Stimulated activated CD4-positive, alpha-beta T cell treated with anti-CD3 and anti-CD28 coated beads, Interleukin-15, amount 100 ng/mL, for 24 hours (primary cell): Measurements from ENCODE around the gene DUSP19.
"Not testable (repeated sequence)": the region's sequence is repeated elsewhere in the genome, so short reads cannot be mapped to it uniquely, and the experiment has no call there.

ENCODE experiments used
- DNase-seq: peaks from one replicate; pipeline ENCODE4 v3.0.0-alpha.2; 2020

The DUSP19 gene, protein sequence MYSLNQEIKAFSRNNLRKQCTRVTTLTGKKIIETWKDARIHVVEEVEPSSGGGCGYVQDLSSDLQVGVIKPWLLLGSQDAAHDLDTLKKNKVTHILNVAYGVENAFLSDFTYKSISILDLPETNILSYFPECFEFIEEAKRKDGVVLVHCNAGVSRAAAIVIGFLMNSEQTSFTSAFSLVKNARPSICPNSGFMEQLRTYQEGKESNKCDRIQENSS

DNA sequence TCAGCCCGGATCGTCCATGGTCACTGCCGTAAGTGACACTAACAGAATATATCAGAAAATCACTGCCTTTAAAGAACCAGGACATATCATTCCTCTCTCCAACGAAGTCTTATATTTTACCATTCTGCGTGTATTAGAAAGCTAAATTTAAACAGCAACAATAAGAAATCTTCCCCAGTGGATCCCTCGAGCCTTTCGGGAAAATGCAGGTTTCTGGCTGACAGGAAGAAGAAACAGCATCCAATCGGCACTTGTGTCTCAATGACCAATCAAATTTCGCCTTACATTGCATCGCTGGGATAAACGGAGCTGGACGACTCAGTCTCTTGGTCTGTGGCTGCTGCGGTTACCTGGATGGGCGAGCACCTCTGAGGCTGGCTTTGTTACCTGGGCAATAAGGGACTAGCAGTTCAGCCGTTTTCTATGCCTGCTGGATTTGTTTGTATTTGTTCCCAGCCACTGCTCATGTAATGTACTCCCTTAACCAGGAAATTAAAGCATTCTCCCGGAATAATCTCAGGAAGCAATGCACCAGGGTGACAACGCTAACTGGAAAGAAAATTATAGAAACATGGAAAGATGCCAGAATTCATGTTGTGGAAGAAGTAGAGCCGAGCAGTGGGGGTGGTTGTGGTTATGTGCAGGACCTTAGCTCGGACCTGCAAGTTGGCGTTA lies at the start of gene DUSP19:
Gene DUSP19 (plus strand): TSS at position 284 of the 675 bp plus-strand sequence. CDS start 187 bp downstream, at position 471.
- peak; percentile 87 for DNase-seq

DNA sequence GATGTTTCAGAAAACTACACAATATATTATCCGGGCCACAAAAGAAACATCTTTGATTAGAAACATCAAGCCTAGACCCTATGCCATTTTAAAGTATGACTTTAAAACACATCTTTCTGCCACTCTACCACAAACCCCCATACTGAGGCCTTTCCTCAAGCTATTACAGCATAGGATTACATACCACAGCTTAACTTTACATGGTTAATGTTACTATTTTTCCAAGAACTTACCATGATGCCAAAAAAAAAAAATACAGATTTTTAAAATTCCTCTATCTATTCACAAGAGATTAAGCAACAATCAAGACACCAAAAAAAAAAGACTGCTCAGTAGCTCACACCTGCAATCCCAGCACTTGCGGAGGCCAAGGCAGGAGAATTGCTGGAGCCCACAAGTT lies 49.3 kb upstream of the DUSP19 start:
- no peak for DNase-seq

DNA sequence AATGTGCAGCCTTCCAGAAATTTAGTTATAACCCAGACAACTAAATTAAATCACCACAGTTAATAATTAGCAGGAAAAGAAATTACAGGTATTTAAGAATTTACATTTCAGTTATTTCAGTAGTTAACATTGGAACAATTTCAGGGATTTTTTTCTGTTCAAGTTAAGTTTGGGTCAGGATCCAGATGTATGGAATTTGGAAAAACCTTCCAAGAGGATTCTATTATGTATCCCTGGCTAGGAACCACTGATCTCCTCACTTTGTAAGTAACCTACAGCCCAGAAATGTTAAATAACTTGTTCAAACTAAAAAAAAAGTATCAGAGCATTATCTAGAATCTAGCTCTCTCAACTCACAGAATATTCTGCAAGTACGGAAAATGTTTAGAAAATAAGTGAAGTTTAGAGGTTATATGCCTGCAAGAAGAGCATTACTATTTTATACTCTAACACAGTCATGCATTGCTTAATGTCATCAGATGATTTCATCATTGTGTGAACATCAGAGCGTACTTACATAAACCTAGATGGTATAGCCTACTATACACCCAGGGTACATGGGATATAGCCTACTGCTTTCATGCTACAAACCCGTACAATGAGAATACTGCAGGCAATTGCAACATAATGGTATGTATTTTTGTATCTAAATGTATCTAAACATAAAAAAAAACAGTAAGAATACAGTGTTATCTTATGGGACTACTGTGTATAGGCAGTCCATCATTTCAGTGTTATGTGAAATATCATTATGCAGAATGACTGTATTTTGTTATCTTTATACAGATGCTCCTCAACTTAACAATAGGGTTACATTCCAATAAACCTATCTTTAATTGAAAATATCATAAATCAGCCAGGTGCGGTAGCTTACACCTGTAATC lies 46.4 kb upstream of the DUSP19 start:
- DNase-seq = no peak

DNA sequence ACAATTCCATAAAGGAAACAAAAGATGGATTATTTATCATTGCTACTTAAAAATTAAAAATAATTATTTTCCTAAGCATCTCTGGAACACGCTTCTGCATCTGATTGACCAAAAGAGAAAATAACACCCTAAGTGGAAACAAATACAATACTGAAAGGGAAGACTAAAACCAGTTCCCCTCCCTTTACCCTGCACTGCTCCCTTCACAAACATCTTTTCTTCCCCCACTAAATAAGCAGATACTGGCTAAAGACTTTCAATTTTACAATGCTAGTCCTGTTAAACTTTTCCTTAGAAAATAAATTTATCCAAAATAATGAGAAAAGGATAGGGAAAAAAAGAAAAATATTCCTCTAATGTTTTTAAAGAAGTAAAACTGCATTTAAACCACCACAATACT lies 44.6 kb upstream of the DUSP19 start:
- no peak for DNase-seq

DNA sequence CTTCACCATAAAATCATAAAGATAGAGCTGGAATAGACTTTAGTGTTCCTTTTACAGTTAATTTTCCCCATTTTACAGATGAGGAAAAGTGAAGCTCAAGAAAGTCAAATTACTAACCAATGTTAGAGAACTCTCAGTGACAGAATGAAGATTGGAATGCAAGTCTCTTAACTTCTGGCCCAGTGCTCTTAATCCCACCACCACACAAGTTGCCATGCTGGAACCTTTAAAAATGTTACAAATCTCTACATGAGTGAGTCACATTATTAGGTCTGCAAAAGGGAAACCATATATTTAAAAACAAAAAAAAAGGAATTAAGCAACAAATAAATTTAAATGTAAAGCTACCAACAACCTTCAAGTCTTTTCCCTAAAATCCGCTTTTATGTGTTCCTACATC lies 43.7 kb upstream of the DUSP19 start:
- DNase-seq = no peak

DNA sequence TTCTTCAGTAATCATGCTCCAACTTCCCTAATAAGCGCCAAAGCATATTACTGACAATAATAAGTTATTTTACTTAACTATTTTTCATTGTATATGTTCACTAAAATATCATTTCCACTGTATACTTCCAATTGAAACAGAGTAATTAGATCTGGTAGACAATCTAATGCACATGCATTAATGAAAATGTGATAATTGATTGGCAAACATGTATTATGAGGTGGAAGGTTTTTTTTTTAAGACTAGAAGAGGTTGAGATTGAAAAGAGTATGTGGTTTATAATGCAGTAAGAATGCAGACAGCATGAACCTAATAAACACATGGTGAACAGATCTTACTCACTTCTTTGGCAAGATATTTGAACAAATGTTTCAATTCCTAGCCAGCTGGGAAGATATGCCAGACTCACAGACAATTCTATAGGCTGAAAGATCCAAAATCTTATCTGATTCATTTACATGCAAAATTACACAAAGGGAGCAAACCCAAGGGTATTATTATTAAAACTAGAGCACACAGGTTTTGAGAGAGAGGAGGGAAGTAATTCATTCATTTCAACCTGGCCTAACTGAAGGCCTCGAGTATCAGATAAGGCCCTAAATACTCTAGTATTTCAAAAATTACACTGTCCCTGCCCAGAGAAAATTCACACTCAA lies 43.1 kb upstream of the DUSP19 start:
- DNase-seq = no peak

DNA sequence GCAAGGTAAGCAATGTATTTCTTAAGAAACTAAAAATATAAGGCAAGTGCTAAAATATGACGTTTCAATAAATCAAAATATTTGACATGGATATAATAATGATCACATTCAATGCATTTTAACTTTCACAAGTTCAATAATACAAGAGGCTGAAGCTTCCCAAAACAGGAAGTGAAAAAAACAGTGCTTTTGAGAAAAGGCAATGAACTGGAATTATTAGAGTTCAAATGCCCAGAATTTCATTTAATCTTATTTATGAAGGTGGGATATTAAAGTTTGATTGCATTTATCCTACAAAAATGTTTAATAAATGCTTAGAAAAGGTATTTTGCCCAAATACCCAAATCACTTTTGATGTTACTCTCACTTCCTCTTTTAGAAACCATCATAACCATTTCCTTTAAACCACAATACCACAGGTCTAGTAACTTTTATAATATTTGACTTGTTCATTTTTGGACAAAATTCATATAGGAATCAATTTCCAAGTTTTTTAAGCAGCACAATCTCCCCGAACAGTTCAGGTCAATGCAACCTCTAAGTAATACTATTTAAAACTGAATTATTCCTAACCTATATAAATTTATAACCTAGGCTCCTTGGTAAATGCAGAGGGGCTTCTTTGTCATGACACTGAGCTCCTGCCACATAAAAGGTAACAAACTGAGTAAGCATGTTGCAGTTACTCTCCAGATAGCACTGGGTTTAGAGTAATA lies 42.4 kb upstream of the DUSP19 start:
- no peak for DNase-seq

DNA sequence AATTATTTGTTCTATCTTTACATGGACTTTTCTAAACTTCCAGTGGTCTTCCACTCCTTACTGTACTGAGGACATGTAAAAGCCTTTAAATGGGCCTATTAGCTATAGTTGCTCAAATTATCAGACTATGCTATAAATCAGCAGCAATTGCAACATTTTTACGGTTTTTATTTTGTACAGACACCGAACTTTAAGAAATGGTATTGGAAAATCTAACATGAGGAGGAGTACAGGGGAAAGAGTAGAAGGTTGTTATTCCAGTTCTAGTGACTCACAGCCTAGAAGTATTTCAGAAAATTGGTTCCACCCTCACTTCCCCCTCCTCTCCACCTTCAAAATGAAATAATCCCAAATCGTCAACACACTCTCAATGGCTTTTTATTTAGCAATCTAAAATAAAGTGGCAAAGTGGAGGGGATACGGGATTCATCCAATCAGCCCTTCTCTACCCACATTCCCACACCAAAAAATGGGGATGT lies 41.4 kb upstream of the DUSP19 start:
- no peak for DNase-seq

DNA sequence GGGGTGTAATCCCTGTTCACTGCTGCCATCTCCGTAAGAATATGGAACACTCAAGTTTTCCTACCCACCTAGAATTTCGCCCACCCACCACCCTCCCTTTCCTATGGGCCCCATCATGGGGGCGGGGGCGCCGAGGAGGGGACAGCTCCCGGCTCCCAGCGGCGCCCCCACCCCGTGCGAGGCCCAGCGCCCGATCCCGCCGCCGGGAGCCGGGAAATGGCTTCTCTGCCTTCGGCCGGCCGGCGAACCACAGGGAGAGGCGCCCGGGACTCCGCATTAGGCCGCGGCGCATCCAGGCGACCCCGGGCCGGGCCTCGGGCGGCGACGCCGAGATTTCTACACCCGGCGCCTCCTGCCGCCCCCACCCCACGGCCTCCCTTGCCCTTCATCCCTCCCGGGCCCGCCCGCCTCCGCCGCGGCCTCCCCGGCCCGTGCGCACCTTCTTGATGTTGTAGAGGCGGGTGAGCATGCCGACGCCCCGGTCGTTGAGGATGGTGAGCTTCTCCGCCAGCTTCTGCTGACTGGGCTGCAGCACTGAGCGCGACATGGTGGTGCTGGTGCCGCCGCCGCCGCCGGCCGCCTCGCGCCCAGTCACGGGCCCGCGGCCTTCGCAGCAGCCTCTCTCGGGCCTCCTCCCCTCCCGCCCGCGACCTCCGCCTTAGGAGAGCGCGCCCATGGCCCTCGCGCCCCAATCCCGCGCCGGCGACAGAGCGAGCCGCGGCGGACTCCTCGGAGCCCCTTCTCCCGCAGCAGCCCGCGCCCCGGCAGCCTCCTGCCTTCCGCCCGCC lies 40.8 kb upstream of the DUSP19 start:
- DNase-seq = peak; percentile 60

DNA sequence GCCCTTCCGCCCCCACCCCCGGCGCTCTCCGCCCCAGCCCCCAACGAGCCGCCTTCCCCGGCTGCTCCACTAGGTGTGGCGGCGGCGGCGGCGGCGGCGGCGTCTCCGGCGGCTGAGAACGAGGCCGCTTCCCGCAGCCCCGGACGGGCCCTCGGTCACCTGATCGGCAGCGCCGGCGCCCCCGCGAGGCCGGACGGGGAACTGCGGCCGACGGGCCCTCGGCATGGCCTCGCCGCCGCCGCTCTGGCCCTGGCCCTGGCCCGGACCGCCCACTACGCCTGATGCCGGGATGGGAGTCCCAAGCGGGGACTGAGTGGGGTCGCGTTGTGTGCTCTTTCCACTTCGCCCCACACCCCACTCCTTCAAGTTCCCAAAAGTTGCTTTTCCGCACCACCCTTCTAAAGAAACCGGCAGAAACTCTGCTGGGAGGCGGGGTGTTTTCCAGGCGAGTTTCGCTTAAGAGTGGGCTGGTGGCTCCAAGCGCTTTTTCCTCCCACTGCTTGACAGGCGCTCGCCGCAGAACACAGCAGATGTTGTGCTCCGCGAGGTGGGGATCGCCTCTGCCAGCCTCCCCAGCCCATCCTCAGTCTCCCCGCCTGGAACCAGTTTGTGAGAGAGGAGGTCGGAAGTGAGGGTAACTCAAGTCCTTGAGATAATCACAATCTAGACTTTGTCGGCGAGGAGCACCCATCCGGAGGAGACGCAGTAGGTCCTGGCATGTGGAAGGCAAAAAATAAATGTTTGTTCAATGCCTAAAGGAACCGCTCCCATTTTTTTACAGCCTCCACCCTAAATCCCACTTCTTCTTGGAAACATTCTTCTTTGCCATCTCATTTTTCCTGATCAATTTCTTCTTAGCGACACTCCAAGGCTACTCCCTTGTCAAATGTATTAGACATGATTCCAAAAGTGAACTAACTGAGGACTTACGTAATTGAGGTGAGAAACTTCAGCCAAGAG lies 39.9 kb upstream of the DUSP19 start, which contains the start of gene NCKAP1:
Gene NCKAP1 (minus strand): TSS at position 117 of the 960 bp plus-strand sequence. CDS start 358 bp downstream, outside the sequence.
- peak; percentile 90 for DNase-seq

DNA sequence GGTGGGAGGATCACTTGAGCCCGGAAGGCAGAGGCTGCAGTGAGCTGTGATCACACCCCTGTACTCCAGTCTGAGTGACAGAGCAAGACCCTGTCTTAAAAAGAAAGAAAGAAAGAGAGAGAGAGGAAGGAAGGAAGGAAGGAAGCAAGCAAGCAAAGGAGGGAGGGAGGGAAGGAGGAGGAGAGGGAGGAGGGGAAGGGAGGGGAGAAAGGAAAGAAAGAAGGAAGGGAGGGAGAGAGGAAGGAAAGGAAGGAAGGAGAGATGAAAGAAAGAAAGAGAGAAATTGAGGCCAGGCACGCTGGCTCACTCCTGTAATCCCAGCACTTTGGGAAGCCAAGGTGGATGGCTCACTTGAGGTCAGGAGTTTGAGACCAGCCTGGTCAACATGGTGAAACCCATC lies 37.9 kb upstream of the DUSP19 start:
- DNase-seq = no peak

DNA sequence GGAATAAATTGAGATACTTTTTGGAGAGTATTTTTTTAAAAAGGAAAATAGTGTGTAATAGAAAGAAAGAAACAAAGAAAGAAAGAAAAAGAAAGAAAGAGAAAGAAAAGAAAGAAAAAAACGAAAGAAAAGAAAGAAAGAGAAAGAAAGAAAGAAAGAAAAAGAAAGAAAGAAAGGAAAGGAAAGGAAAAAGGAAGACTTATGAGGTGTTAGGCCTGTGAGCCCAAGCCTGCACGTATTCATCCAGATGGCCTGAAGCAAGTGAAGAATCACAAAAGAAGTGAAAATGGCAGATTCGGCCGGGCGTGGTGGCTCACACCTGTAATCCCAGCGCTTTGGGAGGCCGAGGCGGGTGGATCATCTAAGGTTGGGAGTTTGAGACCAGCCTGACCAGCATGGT lies 35.0 kb upstream of the DUSP19 start:
- not testable (repeated sequence) for DNase-seq

DNA sequence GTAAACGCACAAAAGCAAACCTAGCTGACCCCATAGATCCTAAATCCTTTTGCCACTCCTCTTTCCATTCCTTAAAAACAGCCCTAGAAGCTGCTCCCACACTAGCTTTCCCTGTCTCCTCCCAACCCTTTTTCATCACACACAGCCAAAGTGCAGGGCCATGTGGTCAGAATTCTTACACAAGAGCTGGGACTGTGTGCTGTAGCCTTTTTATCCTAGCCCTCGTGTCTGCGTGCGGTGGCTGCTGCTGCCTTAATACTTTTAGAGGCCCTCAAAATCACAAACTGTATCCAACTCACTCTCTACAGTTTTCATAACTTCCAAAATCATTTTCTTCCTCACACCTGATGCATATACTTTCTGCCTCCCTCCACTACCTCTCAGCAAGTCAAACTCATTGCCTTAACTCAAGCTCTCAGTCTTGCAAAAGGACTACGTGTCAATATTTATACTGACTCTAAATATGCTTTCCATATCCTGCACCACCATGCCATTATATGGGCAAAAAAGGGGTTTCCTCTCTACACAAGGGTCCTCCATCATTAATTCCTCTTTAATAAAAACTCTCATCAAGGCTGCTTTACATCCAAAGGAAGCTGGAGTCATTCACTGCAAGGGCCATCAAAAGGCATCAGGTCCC lies 30.9 kb upstream of the DUSP19 start:
- not testable (repeated sequence) for DNase-seq

DNA sequence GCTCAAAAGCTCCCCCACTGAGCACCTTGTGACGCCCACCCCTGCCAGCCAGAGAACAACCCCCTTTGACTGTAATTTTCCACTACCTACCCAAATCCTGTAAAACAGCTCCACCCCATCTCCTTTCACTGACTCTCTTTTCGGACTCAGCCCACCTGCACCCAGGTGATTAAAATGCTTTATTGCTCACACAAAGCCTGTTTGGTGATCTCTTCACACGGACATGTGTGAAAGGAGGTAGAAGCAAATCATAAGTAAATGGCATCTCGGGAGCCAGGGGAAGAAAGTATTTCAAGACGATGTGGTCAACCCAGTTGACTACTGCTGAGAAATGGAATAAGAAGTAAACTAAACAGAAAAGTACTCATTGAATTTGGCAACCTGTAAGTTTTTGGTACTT lies 29.1 kb upstream of the DUSP19 start:
- DNase-seq = no peak

DNA sequence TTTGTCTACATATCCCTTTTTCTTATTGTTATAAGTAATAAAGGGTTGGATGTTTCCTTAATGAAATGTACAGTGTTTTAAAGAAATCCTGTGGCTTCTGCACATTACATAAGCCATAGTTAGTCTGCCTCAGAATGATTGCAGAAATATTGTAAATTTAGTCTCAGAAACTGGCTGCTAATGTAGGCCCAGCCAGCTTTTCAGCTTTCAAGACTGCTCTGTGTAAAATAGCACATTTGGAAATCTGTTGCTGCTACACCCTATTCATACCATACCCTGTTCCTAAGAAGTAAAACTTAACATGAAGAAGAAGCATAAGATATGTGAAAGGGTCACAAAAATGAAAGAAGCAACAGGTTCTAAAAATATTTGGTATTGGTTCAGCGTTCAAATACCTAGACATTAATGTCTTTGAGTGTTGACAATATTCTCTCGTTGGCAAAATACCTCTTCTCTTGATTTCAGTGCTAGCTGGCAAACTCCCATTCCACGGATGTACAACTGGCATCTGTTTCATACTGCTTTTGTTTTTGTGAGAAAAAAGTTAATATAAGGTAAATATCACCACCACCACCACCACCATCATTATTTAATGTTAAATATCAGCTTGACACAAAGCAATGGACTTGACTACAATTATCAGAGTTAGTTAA lies 21.1 kb upstream of the DUSP19 start:
- no peak for DNase-seq

DNA sequence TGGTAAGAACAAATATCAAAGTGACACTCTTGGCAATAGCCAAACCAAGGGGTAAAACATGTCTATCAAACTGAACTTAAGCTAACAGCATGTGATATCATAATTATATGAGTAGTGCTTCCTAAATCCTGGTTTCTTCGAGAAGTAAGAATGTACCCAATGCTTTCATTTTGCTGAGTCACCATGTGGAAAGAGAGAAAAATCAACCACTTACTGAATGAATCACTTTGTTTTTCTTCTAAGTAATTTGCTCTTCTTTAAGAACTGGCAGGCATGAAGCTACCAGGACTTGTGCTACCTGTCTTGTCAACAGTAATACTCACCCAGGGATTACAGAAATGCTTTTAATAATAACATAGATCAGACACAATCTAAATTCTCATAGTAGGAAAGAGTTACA lies 19.0 kb upstream of the DUSP19 start:
- DNase-seq = no peak

DNA sequence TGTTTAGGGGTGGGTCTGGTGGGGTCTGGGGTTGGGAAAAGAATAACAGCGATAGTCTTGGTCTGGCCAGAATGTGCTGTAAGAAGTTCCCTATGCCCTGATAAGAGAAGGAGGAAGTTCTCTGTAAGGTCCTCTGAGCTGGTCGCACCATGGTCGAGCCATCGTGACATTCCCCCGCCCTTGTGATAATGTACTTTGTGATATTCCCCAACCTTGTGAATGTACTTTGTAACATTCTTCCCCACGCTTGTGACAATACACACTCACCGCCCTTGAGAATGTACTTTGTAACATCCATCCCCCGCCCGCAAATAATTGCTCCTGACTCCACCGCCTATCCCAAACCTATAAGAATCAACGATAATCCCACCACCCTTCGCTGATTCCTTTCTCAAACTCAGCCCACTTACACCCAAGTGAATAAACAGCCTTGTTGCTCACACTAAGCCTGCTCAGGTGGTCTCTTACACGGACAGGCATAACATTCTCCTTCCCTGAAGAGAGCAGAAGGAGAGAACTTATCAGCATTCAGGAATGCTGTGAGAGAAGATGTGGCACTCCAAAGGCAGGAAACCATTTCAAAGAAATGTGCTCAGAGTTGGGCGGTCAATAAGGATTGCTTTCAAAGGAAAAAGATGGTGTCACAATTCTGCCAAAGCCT lies 17.8 kb upstream of the DUSP19 start:
- DNase-seq = no peak

DNA sequence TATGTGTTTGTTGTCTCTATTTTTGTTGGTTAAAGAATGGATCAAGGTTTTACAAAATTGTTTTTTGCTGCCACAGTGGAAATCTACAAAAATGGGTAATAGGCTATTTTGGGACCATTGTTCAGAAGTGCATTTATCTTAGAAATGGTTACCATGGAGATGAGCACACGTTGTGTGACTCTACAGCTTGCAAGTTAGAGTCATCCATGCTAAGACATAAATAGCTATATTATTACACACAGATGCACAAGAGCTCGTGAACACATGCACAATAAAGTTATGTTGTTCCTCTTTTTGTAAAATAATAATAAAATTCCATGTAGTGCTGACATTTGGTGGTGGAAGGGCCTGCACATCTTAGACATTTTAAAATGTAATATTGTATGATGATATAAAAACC lies 15.5 kb upstream of the DUSP19 start:
- no peak for DNase-seq

DNA sequence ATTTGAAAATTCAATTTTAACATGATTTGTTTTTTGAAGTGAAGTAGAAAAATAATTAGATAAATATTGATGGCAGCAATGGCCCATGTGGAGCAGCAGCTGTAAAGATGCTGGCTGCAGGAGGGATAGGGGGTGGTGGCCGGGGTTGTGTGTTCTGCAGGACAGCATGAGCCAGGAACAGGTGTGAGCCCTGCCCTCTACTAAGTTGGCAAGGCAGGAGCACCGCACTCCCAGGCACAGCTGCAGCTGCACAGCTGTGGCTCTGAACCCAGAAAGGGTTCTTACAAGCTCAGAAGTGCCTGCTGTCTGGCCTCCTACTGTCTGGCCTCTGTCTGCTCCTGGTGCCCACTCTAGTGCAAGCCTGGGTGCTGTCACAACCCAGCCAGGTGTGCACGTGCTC lies 10.0 kb upstream of the DUSP19 start:
- no peak for DNase-seq
